AG08395 (cell line): ENCODE measurements around the gene SMIM5.

ENCODE experiments used
- DNase-seq: peaks from one replicate; pipeline ENCODE4 v3.0.0; 2012; ENCODE audit warnings: mixed read lengths, low spot score

Gene SMIM5

DNA sequence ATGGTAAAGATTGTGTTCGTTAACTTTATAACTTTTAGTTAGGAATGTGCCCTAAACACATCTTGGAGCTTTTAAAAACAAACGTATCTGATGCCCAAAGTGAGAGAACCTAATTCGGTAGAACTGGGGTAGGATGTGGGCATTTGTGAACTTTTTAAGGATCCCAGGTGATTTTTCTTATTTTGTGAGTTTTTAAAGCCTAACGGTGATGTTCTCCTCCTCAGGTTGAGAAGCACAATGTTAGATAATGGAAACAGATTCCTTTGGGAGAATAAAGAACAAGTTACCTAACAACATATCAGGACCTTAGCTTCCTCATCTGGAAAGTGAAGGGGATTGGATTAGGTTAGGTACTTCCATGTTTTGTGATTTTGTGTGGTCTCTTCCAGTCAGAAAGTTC lies 34.6 kb downstream of the SMIM5 start:
- DNase-seq, result no peak

DNA sequence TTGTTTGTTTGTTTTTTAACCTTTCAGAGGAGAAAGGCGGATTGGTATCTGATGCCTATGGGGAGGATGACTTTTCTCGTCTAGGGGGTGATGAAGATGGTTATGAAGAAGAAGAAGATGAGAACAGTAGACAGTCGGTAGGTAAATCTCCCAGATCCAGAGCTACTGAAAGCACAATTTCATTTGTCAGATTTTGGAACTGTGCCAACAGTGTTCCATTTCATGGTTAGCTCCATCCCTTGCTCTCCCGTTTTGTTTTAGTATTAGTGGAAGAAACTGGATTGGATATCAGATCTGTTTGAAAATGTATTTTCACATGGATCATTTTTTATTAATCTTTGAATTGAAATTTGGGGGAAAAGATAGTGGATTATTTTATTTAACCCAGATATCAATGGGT lies 35.3 kb downstream of the SMIM5 start:
- no peak for DNase-seq

DNA sequence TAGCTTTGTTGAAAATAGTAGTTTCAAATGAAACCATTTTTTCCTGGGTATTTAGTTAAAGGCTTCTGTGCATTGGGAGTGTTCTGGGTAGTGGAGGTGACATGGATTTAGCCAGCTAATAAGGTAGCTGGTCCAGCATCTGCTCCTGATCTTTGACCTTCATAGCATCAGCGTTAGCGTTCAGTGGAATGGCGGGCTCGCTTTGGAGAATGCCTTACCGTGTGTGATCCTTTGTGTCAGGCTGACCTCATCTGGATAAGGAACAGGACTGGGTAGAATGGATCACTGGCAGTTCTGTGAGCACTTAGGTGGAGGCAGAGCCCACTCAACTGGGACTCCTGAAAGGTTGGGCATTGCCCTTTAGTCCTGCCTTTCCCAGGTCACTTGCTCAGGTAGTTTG lies 37.6 kb downstream of the SMIM5 start:
- DNase-seq, result no peak

DNA sequence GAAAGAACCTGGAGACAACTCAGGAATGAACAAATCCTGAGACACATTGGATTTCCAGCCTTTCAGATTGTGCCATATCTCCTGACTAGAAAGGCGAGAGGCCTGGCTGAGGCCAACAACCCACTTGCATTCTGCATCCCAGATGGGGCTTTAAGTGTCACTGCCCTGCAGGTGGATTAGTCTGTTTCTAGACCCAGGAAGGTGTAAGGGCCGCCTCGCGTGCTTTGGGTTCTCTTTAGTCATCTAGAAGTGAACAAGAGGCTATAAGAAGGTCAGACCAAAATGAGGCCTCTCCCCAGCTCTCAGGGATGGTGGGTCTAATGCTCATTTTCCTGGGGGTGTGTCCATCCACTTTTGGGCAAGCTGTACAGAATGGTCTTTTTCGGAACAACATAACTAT lies 38.8 kb downstream of the SMIM5 start:
- no peak for DNase-seq

DNA sequence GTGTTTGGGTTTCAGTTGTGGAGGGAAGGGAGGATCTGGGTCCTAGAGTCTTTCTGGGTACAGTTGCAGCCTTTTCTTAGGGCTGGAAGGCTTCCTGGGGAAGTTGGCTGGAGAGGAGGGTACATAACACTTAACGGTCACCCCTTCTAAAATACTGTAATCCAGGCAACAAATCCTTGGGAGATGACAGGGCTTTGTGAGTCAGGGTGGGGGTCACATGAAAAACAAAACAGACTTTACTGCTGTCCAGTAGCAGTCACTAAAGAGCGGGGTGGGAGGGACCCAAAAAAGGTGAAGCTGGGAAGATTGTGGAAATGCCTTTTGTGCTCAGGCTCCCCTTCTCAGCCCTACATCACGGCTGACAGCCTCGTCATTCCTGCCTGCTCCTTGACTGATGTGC lies 40.3 kb downstream of the SMIM5 start:
- no peak for DNase-seq

- DNase-seq, result no peak
Observed at GRCh38 chr17:75676461-75676860, 43.2 kb downstream of the SMIM5 start.

DNA sequence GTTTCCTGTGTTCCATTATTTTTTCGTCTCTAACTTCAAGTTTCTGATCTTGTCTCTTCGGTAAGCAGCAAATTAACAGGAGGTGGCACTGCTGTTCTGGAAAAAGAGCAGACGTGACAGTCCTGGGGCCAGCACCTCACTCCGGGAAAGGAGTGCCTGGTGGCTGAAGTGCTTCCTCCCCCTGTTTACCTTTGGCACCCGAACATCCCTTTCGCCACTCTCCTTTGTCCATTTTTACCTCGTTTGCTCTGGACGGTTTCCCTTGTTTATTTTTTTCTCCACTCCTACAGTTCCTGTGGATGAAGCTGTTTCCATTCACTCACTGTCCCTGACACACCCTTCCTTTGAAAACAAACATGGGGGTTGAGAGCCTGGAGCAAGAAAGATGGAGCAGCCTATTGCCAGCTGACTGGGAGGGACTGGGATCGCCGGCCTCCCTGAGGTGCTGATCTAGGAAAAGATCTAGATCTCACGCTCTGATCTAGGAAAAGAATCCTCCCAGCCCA lies 46.5 kb downstream of the SMIM5 start:
- DNase-seq, result no peak

DNA sequence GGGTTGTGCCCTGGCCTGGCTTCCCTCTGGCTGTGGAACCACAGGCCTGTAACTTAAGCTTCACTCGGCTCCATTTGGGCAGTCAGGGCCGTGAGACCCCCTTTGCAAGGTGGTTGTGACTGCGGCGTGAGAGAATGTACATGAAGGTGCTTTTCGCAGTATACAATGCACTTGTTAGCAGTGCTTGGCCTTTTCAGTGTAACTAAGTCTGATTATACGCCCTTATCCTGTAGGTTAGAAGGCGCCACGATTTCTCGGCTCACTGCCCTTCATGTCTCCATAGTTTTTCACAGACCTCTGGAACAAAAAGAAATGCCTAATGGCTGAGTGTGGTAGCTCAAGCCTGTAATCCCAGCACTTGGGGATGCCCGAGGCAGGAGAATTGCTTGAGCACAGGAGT lies 47.2 kb downstream of the SMIM5 start:
- DNase-seq, result no peak

DNA sequence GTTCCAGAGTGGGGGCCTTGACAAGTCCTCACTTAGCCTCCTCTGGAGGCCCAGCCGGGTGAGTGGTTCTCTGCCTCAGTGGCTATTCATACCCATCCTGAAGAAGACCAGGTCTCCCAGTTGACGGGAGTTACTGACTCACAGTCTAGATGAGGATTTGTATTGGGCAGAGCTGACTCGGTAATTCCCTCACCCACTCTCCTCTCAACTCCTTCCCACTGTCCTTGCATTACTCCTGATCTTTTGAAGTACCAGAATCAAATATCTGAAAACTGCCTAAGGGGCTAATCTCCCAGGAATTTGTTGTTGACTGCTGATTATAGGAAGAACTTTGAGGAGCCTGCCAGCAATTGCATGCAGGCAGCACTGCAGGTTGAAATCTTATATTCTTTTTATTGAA lies 48.1 kb downstream of the SMIM5 start:
- peak; percentile 40 for DNase-seq

DNA sequence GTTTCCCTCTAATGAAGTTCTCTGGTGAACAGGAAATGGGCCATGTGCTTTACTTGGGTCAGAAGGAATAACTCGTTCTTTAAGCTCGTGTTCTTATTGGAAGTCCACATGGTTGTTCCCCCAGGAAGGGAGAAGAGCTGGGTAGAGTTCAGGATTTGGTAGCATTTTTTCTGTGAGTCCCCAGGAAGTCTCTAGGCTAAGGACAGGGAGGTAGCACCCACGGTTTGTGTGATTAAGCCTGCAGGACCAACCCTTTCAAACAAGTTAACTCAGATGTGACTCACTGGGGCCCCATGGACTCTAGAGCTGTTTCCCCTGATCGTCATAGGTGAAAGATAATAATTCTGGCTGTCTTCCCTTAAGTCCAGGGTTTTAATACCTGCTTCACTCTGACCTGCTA lies 50.3 kb downstream of the SMIM5 start:
- peak; percentile 46 for DNase-seq

- no peak for DNase-seq
Observed at GRCh38 chr17:75684249-75684648, 51.0 kb downstream of the SMIM5 start.

- DNase-seq, result peak; percentile 51
Observed at GRCh38 chr17:75684924-75685323, 51.7 kb downstream of the SMIM5 start.

- no peak for DNase-seq
Observed at GRCh38 chr17:75685499-75685898, 52.3 kb downstream of the SMIM5 start.

DNA sequence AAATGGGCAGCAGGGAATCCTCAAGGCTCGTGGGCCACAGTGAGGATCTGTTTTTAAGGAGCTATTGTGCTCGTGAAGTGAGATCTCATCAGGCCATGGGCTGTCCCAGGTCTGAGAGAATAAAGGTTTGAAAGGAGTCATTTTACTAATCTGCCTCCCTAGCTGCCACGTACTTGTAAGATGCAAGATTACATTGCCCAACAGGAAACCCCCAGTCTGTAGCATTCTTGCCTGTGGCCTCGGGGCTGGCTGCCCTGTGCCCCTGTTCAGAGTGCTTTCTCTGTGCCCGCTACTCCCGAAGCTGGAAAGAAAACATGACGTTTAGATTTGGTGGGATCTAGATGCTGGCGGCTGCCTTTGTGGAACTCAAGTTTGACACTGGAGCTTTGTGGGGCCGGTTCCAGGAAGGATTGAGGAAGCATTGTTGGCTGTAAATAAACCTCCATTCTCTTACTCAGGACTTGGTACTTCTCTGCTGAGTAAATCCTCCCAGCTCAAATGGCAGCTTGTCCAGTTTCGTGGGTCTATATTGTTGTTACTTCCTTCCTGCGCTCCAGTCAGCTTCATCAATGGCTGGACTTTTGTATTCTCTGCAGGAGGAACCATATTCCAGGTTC lies 55.1 kb downstream of the SMIM5 start:
- no peak for DNase-seq

DNA sequence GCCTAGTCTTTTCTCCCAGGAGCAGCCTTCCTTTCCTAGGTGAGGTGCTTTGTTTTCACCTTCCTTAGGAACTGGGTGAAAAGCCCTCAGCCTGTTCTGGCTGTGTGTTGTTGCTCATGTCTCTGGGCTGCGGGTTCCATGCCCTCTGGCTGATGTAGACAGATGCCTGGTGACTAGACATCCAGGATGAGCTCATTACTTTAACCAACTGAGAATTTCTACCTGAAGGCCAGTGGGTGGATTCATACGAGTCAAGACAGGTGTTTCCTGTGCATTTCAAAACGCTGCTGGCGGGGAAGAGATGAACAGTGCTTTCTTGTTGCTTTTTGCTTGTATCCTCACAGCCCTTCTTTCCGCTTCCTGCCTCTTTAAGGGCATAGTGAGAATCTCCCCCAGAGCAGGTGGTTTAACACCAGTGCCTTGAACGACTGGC lies 56.2 kb downstream of the SMIM5 start:
- DNase-seq, result no peak
